T-helper 2 cell treated with Interferon-gamma antibody and Interleukin-4, amounts not matched to agents 5 μg/mL and 100 μg/mL, for 36 hours (primary cell): ENCODE measurements around the gene SENP5.
A peak's percentile ranks its signal among the peaks of the same experiment; 100 is the strongest.

Experiments
- DNase-seq: peaks from one replicate; pipeline ENCODE4 v3.0.0; 2021; ENCODE audit warnings: low spot score
- H3K27ac Mint-ChIP-seq: one replicate; pipeline ENCODE4 v1.8.0; 2021; ENCODE audit warnings: mild to moderate bottlenecking, mixed read lengths
- H3K27me3 Mint-ChIP-seq: one replicate; pipeline ENCODE4 v1.8.0; 2021; ENCODE audit warnings: low read depth, mixed read lengths
- H3K36me3 Mint-ChIP-seq: one replicate; pipeline ENCODE4 v1.8.0; 2021; ENCODE audit warnings: low read depth, mixed read lengths
- H3K4me1 Mint-ChIP-seq: one replicate; pipeline ENCODE4 v1.8.0; 2021; ENCODE audit warnings: low read depth, mixed read lengths
- H3K4me3 Mint-ChIP-seq: one replicate; pipeline ENCODE4 v1.8.0; 2022; ENCODE audit warnings: mild to moderate bottlenecking, moderate library complexity, mixed read lengths
- H3K9me3 Mint-ChIP-seq: one replicate; pipeline ENCODE4 v1.8.0; 2021; ENCODE audit warnings: mixed read lengths

The SENP5 gene

DNA sequence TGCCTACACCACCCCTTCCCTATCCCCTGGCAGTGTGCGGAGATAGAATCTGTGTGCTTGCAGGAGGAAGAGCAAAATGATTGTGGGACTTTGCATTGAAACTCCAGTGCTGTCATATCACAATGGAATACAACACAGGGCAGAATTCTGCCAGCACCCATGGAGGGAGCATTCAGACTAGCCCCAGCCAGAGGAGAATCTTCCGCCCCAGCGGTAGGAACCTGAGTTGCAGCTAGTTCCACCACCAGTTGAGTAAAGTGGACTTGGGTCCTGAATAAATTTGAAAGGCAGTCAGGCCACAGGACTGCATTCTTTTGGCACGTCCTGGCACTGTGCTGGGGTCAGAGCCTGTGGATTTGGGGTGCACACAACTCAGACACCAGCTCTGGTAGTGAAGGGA is 47.1 kb downstream of the SENP5 start:
- peaks cover 2% of the 10 kb centered on the region for H3K4me1 Mint-ChIP-seq
- peaks cover 44% of the 10 kb centered on the region for H3K36me3 Mint-ChIP-seq
- no peak overlapping the region for H3K4me3 Mint-ChIP-seq
- H3K9me3 Mint-ChIP-seq: peaks cover 4% of the 10 kb centered on the region
- no peak overlapping the region for H3K27ac Mint-ChIP-seq
- H3K27me3 Mint-ChIP-seq: no peaks in the 10 kb centered on the region
- DNase-seq: no peak

DNA sequence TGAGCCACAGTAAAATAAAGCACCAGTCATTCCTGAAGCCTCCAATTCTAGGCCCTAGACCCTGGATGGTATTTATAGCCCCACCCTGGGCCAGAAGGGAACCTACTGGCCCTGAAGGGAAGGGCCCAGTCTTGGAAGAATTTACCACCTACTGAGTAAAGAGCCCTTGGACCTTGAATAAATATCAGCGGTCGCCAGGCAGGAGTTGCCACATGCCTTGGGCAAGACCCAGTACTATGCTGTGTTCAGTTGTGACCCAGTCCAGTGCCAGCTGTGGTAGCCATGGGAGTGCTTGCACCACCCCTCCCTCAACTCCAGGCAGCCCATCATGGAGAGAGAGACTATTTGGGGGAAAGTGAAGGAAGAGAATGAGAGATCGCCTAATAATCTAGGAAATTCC is 47.7 kb downstream of the SENP5 start:
- DNase-seq: no peak
- H3K27ac Mint-ChIP-seq: no peak overlapping the region
- no peaks in the 10 kb centered on the region for H3K27me3 Mint-ChIP-seq
- no peak overlapping the region for H3K4me3 Mint-ChIP-seq
- peaks cover 2% of the 10 kb centered on the region for H3K4me1 Mint-ChIP-seq
- peaks cover 4% of the 10 kb centered on the region for H3K9me3 Mint-ChIP-seq
- peaks cover 43% of the 10 kb centered on the region for H3K36me3 Mint-ChIP-seq

DNA sequence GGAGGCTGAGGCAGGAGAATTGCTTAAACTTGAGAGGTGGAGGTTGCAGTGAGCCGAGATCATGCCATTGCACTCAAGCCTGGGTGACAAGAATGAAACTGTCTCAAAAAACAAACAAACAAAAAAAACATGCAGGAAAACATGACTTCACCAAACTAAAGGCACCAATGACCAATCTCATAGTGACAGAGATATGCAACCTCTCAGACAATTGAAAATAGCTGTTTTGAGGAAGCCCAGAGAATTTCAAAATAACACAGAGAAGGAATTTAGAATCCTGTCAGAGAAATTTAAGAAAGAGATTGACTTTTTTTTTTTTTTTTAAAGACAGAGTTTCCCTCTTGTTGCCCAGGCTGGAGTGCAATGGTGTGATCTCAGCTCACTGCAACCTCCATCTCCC is 48.5 kb downstream of the SENP5 start:
- Mint-ChIP-seq H3K27me3 (no peaks in the 10 kb centered on the region), H3K4me1 (peaks cover 2% of the 10 kb centered on the region), H3K36me3 (peaks cover 39% of the 10 kb centered on the region), H3K27ac (no peak overlapping the region), H3K9me3 (peaks cover 4% of the 10 kb centered on the region), H3K4me3 (no peak overlapping the region)
- DNase-seq: no peak

DNA sequence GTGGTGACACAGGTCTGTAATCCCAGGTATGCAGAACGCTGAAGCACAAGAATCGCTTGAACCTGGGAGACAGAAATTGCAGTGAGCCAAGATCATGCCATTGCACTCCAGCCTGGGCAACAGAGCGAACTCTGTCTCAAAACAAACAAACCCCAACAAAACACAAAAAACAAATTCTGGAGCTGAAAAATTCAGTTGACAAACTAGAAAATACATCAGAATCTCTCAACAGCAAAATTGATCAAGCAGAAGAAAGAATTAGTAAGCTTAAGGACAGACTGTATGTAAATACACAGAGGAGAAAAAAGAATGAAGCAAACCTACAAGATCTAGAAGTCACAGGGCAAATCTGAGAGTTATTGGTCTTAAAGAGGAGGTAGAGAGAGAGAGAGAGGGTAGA is 49.3 kb downstream of the SENP5 start:
- peaks cover 40% of the 10 kb centered on the region for H3K36me3 Mint-ChIP-seq
- no peak overlapping the region for H3K4me3 Mint-ChIP-seq
- no peak for DNase-seq
- H3K27ac Mint-ChIP-seq: no peak overlapping the region
- H3K27me3 Mint-ChIP-seq: no peaks in the 10 kb centered on the region
- H3K9me3 Mint-ChIP-seq: peaks cover 4% of the 10 kb centered on the region
- H3K4me1 Mint-ChIP-seq: peaks cover 2% of the 10 kb centered on the region

DNA sequence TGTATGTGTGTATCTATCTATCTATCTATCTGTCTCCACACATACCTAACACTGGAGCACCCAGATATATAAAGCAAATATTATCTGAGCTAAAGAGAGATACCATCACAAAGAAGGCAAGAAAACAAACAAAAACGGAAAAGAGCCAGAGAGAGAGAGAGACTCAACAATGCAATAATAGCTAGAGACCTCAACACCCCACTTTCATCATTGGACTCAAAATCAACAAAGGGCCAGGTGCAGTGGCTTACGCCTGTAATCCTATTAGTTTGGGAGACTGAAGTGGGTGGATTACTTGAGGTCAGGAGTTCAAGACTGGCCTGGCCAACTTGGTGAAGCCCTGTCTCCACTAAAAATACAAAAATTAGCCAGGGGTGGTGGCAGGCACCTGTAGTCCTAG is 51.2 kb downstream of the SENP5 start:
- no peak overlapping the region for H3K4me3 Mint-ChIP-seq
- no peaks in the 10 kb centered on the region for H3K27me3 Mint-ChIP-seq
- H3K27ac Mint-ChIP-seq: no peak overlapping the region
- no peak for DNase-seq
- no peaks in the 10 kb centered on the region for H3K4me1 Mint-ChIP-seq
- peaks cover 4% of the 10 kb centered on the region for H3K9me3 Mint-ChIP-seq
- H3K36me3 Mint-ChIP-seq: peaks cover 36% of the 10 kb centered on the region

DNA sequence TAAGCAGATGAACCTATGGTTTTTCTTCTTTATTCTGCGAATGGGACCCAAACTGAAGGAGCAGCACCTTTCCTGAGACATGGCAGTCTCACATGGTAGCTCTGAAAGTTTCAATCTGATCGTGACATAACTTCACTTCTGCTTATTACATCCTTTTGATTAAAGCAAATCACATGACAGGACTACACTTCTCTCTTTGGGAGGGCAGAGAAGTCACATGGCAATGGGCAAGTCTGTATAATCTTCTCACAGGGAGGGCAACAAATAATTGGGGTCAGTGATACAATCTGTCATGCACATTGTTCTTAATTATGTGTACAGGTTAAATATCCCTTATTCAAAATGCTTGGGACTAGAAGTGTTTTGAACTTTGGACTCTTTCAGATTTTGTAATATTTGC is 53.0 kb downstream of the SENP5 start:
- DNase-seq: no peak
- H3K27ac Mint-ChIP-seq: no peak overlapping the region
- no peak overlapping the region for H3K4me3 Mint-ChIP-seq

DNA sequence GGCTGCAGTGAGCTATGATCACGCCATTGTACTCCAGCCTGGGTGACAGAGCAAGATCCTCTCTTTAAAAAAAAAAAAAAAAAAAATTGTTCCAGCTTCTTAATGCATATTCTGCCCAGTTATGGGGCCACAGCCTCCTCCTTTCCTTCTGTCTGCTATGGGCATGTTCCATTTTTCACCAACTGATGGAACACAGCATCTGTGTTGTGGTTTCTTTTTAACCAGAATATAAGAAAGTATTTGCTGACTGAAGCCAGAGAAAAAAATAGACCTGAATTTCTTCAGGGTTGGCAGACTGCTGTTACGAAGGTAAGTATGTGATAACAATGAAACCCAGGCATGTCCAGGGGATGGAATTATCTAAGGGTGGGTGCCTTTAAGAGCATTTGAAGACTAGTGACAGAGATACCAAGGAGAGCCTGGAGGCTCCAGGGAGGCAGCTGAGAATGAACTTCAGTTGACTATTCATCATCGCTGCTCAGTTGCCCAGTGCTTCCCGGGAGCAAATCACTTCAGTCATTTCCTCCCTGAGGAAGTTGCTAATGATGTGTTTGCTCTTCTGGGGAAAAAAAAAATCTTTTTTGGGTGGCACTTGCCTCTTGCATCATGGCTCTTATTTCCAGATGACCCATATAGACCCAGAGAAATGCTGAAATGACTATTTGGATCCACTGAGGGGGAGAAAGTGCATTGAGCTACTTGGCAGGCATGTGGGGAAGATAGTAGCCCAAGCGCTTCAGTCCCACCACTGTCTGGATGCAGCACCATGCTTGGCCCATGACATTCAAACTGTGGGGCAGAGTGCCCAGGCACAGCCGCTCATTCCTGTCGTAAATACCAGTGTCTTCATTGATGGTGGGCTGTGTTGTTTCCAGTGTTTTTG is 60.1 kb downstream of the SENP5 start:
- Mint-ChIP-seq H3K4me1 (no peaks in the 10 kb centered on the region), H3K36me3 (peaks cover 22% of the 10 kb centered on the region), H3K27ac (no peak overlapping the region), H3K9me3 (no peaks in the 10 kb centered on the region), H3K27me3 (no peaks in the 10 kb centered on the region), H3K4me3 (no peak overlapping the region)
- no peak for DNase-seq

More for the DNA sequence above, 53.0 kb downstream of the SENP5 start:
- Mint-ChIP-seq H3K9me3 (peaks cover 4% of the 10 kb centered on the region), H3K4me1 (no peaks in the 10 kb centered on the region), H3K27me3 (no peaks in the 10 kb centered on the region), H3K36me3 (peaks cover 21% of the 10 kb centered on the region)

DNA sequence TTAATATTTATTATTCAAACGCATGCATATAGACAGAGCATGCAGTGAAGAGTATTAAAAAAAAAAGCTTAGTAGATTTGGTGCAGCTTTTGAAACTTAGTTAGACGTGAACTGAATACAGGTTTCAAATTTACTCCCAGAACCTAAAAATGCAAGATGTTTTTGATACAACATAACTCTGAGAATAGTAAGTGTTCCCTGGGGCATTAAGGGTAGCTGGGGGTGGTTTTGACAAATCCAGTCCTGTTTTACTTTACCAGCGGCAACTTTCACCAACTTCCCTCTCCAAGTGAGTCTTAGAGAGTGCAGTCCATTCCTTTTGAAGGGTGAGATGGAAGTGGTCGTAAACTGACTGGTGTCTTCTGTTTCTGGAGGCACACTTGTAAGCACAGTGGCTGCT is 63.4 kb downstream of the SENP5 start:
- no peaks in the 10 kb centered on the region for H3K4me1 Mint-ChIP-seq
- H3K36me3 Mint-ChIP-seq: peaks cover 37% of the 10 kb centered on the region
- no peak for DNase-seq
- no peaks in the 10 kb centered on the region for H3K27me3 Mint-ChIP-seq
- H3K27ac Mint-ChIP-seq: no peak overlapping the region
- no peaks in the 10 kb centered on the region for H3K9me3 Mint-ChIP-seq
- no peak overlapping the region for H3K4me3 Mint-ChIP-seq

DNA sequence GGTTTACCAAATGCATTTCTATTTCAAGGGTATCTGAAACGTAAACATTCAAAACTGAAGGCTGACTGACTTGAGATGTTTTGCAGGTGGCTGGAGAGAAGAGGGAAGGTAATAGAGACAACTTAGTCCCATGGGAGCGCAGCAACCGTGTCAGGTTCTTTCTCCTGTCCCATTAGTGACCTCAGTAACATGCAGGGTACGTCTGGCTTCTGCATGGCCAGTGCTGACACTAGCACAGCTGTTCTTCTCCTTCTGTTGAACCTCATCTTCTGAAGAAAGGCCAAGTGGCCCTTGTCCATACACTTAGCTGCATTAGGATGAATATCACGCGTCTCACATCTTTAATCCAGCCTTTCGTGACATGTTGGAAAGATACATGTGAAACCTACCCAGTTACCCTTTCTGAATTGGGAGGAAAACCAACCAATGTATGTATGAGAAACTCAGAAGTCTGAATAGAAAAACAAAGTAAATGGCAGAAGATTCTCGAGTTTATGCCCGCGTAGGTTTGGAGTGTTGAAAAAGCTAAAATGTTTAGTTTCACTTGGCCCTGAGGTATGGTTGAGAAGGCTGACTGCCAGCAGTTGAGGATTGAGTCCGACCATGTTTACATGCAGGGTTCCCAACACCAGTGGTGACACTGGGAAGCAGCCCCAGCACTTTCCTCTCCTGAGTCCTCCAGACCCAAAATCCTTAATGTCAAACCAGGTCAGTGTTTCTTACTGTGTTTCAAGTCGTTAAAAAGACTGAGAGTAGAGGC is 64.3 kb downstream of the SENP5 start:
- Mint-ChIP-seq H3K27me3 (no peaks in the 10 kb centered on the region), H3K4me1 (no peaks in the 10 kb centered on the region), H3K4me3 (no peak overlapping the region), H3K36me3 (peaks cover 43% of the 10 kb centered on the region), H3K9me3 (no peaks in the 10 kb centered on the region), H3K27ac (no peak overlapping the region)
- no peak for DNase-seq

DNA sequence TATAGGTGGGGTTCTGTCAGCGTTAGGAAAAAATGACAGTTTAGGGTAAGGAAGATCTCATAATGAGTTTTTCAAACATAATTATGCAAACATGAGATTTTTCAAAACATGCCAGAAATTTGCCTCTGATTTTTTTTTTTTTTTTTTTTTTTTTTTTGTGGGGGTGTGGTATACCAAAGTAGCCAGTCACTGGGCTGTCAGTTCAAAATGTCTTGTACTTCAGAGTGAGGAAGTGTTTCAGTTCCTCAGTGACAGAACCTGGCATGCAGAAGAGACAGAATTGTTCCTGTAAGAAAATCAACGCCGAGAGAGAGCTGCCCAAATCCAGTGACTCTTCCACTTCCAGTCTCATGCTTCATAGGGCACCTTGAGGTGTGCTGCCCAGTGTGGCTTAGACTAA is 64.9 kb downstream of the SENP5 start:
- no peaks in the 10 kb centered on the region for H3K27me3 Mint-ChIP-seq
- no peaks in the 10 kb centered on the region for H3K4me1 Mint-ChIP-seq
- H3K27ac Mint-ChIP-seq: no peak overlapping the region
- no peak for DNase-seq
- peaks cover 49% of the 10 kb centered on the region for H3K36me3 Mint-ChIP-seq
- no peak overlapping the region for H3K4me3 Mint-ChIP-seq
- no peaks in the 10 kb centered on the region for H3K9me3 Mint-ChIP-seq

DNA sequence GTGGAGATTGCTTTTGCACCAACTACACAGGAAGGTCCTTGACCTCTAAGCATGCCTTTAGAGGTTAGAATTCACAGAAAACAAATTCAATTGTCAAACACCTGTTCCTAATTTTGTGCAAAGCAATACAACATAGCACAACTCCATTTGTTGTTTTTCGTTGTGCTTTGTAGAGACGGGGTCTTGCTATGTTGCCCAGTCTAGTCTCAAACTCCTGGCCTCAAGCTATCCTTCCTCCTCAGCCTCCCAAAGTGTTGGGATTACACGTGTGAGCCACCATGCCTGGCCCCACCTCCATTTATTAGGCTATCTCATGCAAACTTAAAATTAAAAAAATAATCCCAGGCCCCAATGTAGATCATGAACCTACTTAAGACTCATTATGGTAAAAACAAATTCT is 68.6 kb downstream of the SENP5 start:
- Mint-ChIP-seq H3K9me3 (no peaks in the 10 kb centered on the region), H3K4me1 (peaks cover 14% of the 10 kb centered on the region), H3K36me3 (peaks cover 61% of the 10 kb centered on the region), H3K27ac (no peak overlapping the region), H3K4me3 (no peak overlapping the region), H3K27me3 (no peaks in the 10 kb centered on the region)
- DNase-seq: no peak

DNA sequence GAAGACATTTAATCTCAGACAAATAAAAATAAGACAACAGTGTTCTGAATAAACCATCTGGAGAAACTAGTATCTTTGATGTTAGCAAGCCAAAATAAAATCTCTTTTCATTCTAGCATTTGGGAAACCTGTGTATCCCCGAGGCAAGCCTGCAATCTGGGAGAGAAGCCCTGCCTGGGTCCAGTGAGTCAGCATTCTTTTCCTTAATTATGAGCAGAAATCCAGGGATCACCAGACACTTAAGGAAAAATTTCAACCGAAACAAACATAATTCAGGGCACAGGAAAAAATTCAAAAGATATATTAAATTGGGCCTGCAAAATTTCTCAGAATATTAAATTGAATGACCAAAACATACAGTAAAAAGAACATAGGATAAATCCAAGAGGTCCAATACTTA is 70.4 kb downstream of the SENP5 start:
- no peak overlapping the region for H3K27ac Mint-ChIP-seq
- H3K4me1 Mint-ChIP-seq: peaks cover 20% of the 10 kb centered on the region
- peaks cover 63% of the 10 kb centered on the region for H3K36me3 Mint-ChIP-seq
- no peak for DNase-seq
- no peaks in the 10 kb centered on the region for H3K9me3 Mint-ChIP-seq
- H3K27me3 Mint-ChIP-seq: peaks cover 4% of the 10 kb centered on the region
- no peak overlapping the region for H3K4me3 Mint-ChIP-seq

DNA sequence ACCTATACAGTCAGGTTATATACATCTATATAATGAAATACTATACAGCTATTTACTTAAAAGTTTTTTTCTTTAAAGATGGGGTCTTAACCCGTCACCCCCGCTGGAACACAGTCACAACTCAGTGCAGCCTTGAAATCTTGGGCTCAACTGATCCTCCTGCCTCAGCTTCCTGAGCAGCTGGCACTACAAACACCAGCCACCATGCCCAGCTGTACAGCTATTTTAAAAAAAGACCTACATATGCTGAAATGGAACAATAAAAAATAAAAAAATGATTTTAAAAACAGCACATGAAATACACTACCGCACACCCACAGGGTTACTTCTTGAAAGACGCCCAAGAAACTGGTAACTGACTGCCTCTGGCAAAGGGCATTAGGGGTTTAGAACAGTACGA is 70.9 kb downstream of the SENP5 start:
- no peaks in the 10 kb centered on the region for H3K9me3 Mint-ChIP-seq
- H3K4me3 Mint-ChIP-seq: no peak overlapping the region
- DNase-seq: no peak
- peaks cover 4% of the 10 kb centered on the region for H3K27me3 Mint-ChIP-seq
- peaks cover 63% of the 10 kb centered on the region for H3K36me3 Mint-ChIP-seq
- H3K4me1 Mint-ChIP-seq: peaks cover 24% of the 10 kb centered on the region
- H3K27ac Mint-ChIP-seq: no peak overlapping the region

DNA sequence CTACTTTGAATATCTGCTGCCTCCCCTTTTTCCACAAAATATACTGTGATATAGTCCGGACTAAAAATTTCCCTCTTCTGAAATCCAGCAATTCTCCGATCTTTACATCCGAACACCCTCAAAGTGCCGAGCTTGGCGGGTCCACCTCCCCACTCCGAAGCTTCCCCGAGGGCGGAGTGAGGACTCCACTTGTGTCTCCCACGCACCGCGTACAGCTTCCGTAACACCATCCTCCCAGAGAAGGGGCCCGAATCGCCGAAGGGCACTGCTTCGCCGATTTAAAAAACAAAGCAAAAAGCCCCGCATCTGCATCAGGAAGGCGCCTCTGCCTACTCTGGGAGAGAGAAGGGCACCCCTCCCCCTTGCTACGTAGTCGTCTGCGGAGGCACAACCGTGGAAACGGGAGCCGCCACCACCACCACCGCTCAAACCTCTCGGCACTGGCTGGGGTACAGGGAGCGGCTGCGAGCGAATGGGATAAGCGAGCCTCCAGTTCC is 74.1 kb downstream of the SENP5 start:
- H3K27me3 Mint-ChIP-seq: peaks cover 4% of the 10 kb centered on the region
- H3K27ac Mint-ChIP-seq: peak overlapping the region; percentile 93
- H3K36me3 Mint-ChIP-seq: peaks cover 50% of the 10 kb centered on the region
- DNase-seq: peak; percentile 68
- no peaks in the 10 kb centered on the region for H3K9me3 Mint-ChIP-seq
- H3K4me1 Mint-ChIP-seq: peaks cover 30% of the 10 kb centered on the region
- H3K4me3 Mint-ChIP-seq: peak overlapping the region; percentile 99
